GM23248 (cell line): ENCODE results near the gene TATDN3. TPM values are rescaled to one million over a fixed set of nuclear protein-coding genes. Genes with fewer than 3 reads are reported as not detected.
A peak's percentile ranks its signal among the peaks of the same experiment; 100 is the strongest.

ENCODE experiments used
- DNase-seq: peaks from one replicate; pipeline ENCODE4 v3.0.0-alpha.2; 2015
- H2AFZ ChIP-seq: fragments of 200-600 bp; sonication (generic); 2 replicates; pipeline ENCODE4 v1.6.1; 2016; ENCODE audit warnings: antibody characterized with exemption
- H3F3A ChIP-seq: fragments of 200-600 bp; sonication (generic); 2 replicates; pipeline ENCODE4 v1.6.1; 2016; ENCODE audit warnings: mild to moderate bottlenecking, antibody characterized with exemption, mixed run types; ENCODE audit not compliant: insufficient read depth
- H3K27ac ChIP-seq: fragments of 200-600 bp; sonication (generic); 2 replicates; pipeline ENCODE4 v1.5.1; 2016; ENCODE audit warnings: mild to moderate bottlenecking
- H3K27me3 ChIP-seq: fragments of 200-600 bp; sonication (generic); replicated peaks from 2 replicates; pipeline ENCODE4 v1.6.1; 2016; ENCODE audit warnings: mild to moderate bottlenecking; ENCODE audit not compliant: insufficient read depth
- H3K36me3 ChIP-seq: fragments of 200-600 bp; sonication (generic); 2 replicates; pipeline ENCODE4 v1.6.1; 2016; ENCODE audit warnings: low read depth, mild to moderate bottlenecking
- H3K4me1 ChIP-seq: fragments of 200-600 bp; sonication (generic); 2 replicates; pipeline ENCODE4 v1.6.1; 2016; ENCODE audit warnings: mild to moderate bottlenecking; ENCODE audit not compliant: insufficient read depth
- H3K4me2 ChIP-seq: fragments of 200-600 bp; sonication (generic); one replicate; pipeline ENCODE4 v1.6.1; 2016; ENCODE audit warnings: mild to moderate bottlenecking; ENCODE audit not compliant: unreplicated experiment
- H3K4me3 ChIP-seq: fragments of 200-600 bp; sonication (generic); 2 replicates; pipeline ENCODE4 v1.5.1; 2016; ENCODE audit warnings: mild to moderate bottlenecking
- H3K79me2 ChIP-seq: fragments of 200-600 bp; sonication (generic); 2 replicates; pipeline ENCODE4 v1.6.1; 2016; ENCODE audit warnings: mild to moderate bottlenecking; ENCODE audit not compliant: insufficient read depth
- H3K9ac ChIP-seq: fragments of 200-600 bp; sonication (generic); 2 replicates; pipeline ENCODE4 v1.6.1; 2016; ENCODE audit warnings: mild to moderate bottlenecking
- H3K9me2 ChIP-seq: fragments of 200-600 bp; sonication (generic); 2 replicates; pipeline ENCODE4 v1.6.1; 2016; ENCODE audit warnings: mixed run types, mild to moderate bottlenecking, moderate library complexity; ENCODE audit not compliant: insufficient read depth
- H3K9me3 ChIP-seq: fragments of 200-600 bp; sonication (generic); one replicate; pipeline ENCODE4 v1.6.1; 2017; ENCODE audit warnings: low read depth
- H4K20me1 ChIP-seq: fragments of 200-600 bp; sonication (generic); 2 replicates; pipeline ENCODE4 v1.6.0; 2016; ENCODE audit not compliant: insufficient read depth
- EZH2 ChIP-seq: fragments of 200-600 bp; sonication (generic); IDR thresholded peaks from 2 replicates; pipeline ENCODE4 v1.6.1; 2018; ENCODE audit warnings: antibody characterized with exemption, mild to moderate bottlenecking; ENCODE audit not compliant: insufficient read depth, poor library complexity, severe bottlenecking
- EZH2phosphoT487 ChIP-seq: fragments of 200-600 bp; sonication (generic); IDR thresholded peaks from 2 replicates; pipeline ENCODE4 v1.6.1; 2018; ENCODE audit warnings: antibody characterized with exemption, moderate library complexity, mild to moderate bottlenecking, low read depth; ENCODE audit not compliant: insufficient read depth
- WGBS, 2 experiments: methylation state at CpG; one replicate each; pipeline ENCODE4 v1.1.6; 2015 to 2017; ENCODE audit warnings: low lambda C conversion rate in 2 of 2, low coverage in 1 of 2; ENCODE audit errors: missing lambda C conversion rate in 2 of 2; 5-methylcytosine and 5-hydroxymethylcytosine counted together
- in situ Hi-C: fragments of 300-500 bp; cut with MboI; formaldehyde crosslinking; loops from 2 replicates; pipeline ENCODE4 v1.15.0; 2020
- polyA plus RNA-seq: library from polyadenylated mRNA; unstranded; fragments of >200 nt; fragmentation: Nextera tagmentation; extraction: Ambion mirVana; gene quantifications from 2 replicates; pipeline ENCODE4 v1.2.1, GENCODE V29; 2016
- total RNA-seq: library from RNA; depleted of rRNA; stranded (reverse); fragments of >200 nt; shearing (Covaris generic); gene quantifications from 2 replicates; pipeline ENCODE4 v1.2.3, GENCODE V29; 2014; rRNA removed

TATDN3 gene, protein sequence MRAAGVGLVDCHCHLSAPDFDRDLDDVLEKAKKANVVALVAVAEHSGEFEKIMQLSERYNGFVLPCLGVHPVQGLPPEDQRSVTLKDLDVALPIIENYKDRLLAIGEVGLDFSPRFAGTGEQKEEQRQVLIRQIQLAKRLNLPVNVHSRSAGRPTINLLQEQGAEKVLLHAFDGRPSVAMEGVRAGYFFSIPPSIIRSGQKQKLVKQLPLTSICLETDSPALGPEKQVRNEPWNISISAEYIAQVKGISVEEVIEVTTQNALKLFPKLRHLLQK
- total RNA-seq (12.4 and 14.8 TPM in 2 replicates), polyA plus RNA-seq (14.9 and 18.9 TPM in 2 replicates)

DNA sequence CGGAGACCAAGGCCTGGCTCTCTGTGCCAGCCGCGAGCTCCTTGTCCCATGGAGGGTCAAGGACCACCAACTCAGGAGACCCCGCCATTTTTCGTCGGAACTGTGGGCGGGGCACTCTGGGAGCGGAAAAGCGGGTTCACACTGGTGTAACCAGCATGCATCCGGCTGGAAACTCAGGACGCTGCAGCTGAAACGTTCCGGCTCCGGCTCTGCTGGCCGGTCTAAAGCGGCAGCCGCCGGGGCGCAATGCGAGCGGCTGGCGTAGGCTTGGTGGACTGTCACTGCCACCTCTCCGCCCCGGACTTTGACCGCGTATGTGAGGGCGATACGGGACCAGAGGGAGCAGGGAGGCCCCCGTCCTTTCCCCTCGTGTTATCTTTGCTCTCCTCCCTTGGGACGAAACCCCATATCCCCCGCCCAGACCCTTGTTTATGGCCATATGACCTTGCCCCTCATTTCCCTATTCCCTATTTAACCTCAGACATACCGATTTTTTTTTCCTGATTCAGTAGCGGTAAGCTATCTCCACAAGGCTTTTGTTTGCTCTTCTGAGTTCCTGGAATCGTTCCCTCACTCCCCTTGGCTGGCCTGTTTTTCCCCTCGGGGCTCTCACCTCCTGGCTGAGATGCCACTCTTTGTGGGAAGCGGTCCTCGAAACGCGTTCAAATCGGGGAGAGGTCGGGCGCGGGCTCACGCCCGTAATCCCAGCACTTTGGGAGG lies at the start of gene TATDN3, which contains the start of gene NSL1:
Gene TATDN3, plus strand, starts transcription at position 219 of the 720 bp plus-strand sequence. Its CDS starts 28 bp downstream, at position 247.
Gene NSL1, minus strand, starts transcription at position 102 of the 720 bp plus-strand sequence. Its CDS starts 14 bp downstream, at position 88.
- peak; percentile 90 for DNase-seq
- Histone ChIP-seq H3K4me1 (peaks cover 8% of the 10 kb centered on the region; the same call in 1 of the 2 replicates), H3K27ac (peak within 1 kb of the TSS; percentile 87), H3F3A (peaks cover 5% of the 10 kb centered on the region; the same call in 1 of the 2 replicates), H3K27me3 (no peaks in the 10 kb centered on the region), H3K79me2 (peaks cover 32% of the 10 kb centered on the region), H3K36me3 (no peaks in the 10 kb centered on the region), H3K9me2 (no peaks in the 10 kb centered on the region), H3K4me2 (peak within 1 kb of the TSS; percentile 98), H2AFZ (peak within 1 kb of the TSS; percentile 97), H3K9ac (peak within 1 kb of the TSS; percentile 98), H3K9me3 (no peaks in the 10 kb centered on the region), H4K20me1 (no peaks in the 10 kb centered on the region), H3K4me3 (peak within 1 kb of the TSS; percentile 82)
- in situ Hi-C loops: no loop called here
- 1% methylated on average over 40 to 46 of the region's 46 CpGs for WGBS, 2 experiments
- TF ChIP-seq EZH2 (no peak), EZH2phosphoT487 (no peak)

DNA sequence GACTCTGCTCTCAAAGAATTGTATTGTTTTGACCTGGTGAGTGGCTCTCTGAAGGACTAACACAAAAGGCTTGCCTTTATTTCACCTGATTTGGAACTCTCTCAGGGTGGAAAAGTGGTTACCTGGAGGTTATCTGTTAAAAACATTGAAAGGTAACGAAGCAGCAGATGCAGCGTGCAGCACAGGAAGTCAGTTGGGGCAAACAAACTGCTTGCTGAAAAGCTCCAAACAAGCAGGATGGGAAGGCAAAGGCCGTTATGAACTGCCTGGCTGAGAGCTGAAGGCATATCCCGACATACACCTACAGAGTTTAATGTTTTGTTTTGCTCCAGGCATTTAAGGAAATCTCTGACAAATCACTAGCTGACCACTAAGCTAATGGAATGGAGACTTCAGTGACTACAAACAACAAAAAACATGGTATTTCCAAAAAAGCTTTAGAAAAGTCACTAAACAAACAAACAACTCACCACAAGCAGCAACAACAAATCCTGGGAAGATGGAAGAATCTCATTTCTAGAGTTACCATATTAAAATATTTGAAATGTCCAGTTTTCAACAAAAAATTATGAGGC lies 47.7 kb upstream of the TATDN3 start:
- Histone ChIP-seq H3K36me3 (no peaks in the 10 kb centered on the region), H3K9me3 (no peaks in the 10 kb centered on the region), H3K79me2 (no peaks in the 10 kb centered on the region), H3K27ac (no peak overlapping the region), H3K27me3 (no peaks in the 10 kb centered on the region), H3F3A (no peaks in the 10 kb centered on the region), H4K20me1 (no peaks in the 10 kb centered on the region), H3K4me2 (no peak overlapping the region), H3K4me1 (no peaks in the 10 kb centered on the region), H3K9me2 (no peaks in the 10 kb centered on the region), H3K9ac (no peak overlapping the region), H2AFZ (no peak overlapping the region), H3K4me3 (no peak overlapping the region)
- in situ Hi-C loops: no loop called here
- no peak for DNase-seq
- no peak for TF ChIP-seq EZH2
- TF ChIP-seq EZH2phosphoT487: no peak
- WGBS, 2 experiments: 93 to 98% methylated on average over 4 of the region's 4 CpGs

DNA sequence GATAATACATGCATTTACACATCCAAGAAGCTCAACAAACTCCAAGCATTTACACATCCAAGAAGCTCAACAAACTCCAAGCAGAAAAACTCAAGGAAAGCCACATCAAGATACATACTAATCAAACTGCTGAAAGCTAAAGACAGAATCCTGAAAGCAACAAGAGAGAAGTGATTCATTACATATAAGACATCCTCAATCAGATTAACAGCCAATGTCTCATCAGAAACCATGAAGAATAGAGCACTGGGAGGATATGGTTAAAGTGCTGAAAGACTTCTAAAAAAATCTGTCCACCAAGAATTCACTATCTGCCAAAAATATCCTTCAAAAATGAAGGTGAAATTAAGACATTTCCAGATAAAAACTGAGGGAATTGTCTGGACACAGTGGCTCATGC lies 46.4 kb upstream of the TATDN3 start:
- Histone ChIP-seq H3K9me3 (no peaks in the 10 kb centered on the region), H4K20me1 (no peaks in the 10 kb centered on the region), H3K4me1 (no peaks in the 10 kb centered on the region), H3F3A (no peaks in the 10 kb centered on the region), H3K4me2 (no peak overlapping the region), H3K9ac (no peak overlapping the region), H3K4me3 (no peak overlapping the region), H2AFZ (no peak overlapping the region), H3K36me3 (no peaks in the 10 kb centered on the region), H3K27ac (no peak overlapping the region), H3K79me2 (no peaks in the 10 kb centered on the region), H3K27me3 (no peaks in the 10 kb centered on the region), H3K9me2 (no peaks in the 10 kb centered on the region)
- in situ Hi-C loops: no loop called here
- no peak for DNase-seq
- TF ChIP-seq EZH2 (no peak), EZH2phosphoT487 (no peak)

DNA sequence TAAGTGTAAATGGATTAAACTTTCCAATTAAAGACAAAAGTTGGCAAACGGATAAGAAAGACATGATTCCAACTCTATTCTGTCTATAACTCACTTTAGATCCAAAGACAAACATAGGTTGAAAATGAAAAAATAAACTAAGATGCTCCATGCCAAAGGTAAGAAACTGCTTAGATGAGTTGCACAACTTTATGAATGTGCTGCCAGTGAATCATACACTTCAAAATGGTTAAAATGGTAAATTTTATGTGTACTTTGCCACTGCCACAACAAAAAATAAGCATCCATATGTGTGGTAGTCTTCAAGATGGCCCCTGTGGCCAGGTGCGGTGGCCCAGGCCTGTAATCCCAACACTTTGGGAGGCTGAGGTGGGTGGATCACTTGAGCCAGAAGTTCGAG lies 45.1 kb upstream of the TATDN3 start:
- no peak overlapping the region for H3K4me3 ChIP-seq
- H3K27ac ChIP-seq: no peak overlapping the region
- no peak overlapping the region for H3K9ac ChIP-seq
- in situ Hi-C loops: no loop called here
- no peaks in the 10 kb centered on the region for H3K36me3 ChIP-seq
- H3K9me2 ChIP-seq: no peaks in the 10 kb centered on the region
- H2AFZ ChIP-seq: no peak overlapping the region
- H3K9me3 ChIP-seq: no peaks in the 10 kb centered on the region
- no peaks in the 10 kb centered on the region for H3K27me3 ChIP-seq
- H3K4me2 ChIP-seq: no peak overlapping the region
- WGBS, 2 experiments: 95 to 98% methylated on average over 3 of the region's 3 CpGs
- DNase-seq: peak; percentile 23
- TF ChIP-seq EZH2 (no peak), EZH2phosphoT487 (no peak)
- no peaks in the 10 kb centered on the region for H3K79me2 ChIP-seq
- H4K20me1 ChIP-seq: no peaks in the 10 kb centered on the region
- H3K4me1 ChIP-seq: no peaks in the 10 kb centered on the region
- no peaks in the 10 kb centered on the region for H3F3A ChIP-seq
